ENCODE measurements around the gene BFSP1. TPM values are rescaled to one million over a fixed set of nuclear protein-coding genes. Genes with fewer than 3 reads are reported as not detected.

The BFSP1 gene
- not detected for total RNA-seq

DNA sequence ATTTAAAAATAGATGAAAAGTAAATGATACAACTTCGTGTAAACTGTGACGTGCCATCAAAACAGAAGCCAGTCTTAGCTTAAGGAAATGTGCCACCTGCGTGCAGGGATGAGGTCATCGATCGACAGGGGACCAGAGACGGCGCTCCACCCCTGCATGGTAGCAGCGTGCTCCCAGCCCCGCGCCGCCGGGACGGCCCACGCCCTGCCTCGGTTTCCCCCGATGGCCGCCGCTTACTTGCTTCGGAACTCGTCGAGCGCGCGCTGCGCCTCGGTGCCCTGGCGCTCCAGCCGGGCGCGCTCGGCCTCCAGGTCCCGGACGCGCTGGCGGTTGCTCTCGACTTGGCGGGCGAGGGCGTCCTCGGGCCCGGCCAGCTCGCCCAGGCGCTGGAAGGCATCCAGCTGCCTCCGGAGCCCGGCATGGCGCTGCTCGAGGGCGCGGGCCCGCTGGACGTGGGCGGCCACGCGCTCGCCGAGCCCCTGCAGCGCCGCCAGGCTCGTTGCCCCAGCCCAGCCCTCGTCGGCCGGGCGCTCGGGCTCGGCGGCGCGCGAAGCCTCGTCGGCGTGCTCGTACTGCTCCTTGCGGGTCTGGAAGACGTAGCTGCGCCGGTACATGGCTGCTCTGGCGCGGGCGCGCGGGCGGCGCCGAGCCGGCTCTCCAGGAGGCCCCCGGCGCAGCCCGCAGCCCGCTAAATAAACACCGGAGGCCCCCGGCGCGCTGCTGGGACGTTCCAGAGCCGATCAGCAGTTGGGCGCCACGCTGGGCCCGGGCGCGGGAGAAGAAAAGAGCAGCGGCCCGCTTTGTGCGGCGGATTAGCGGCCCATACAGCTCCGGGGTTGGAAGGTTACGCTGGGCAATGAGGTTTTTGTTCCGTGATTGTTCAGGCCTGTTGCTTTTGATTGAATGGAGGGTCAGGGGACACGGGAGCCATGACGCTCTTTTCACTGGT is at the start of gene BFSP1:
TSS of gene BFSP1 (minus strand) at position 664 of the 949 bp plus-strand sequence. CDS start at position 614, 50 bp downstream.
- DNase-seq = peak; percentile 4

DNA sequence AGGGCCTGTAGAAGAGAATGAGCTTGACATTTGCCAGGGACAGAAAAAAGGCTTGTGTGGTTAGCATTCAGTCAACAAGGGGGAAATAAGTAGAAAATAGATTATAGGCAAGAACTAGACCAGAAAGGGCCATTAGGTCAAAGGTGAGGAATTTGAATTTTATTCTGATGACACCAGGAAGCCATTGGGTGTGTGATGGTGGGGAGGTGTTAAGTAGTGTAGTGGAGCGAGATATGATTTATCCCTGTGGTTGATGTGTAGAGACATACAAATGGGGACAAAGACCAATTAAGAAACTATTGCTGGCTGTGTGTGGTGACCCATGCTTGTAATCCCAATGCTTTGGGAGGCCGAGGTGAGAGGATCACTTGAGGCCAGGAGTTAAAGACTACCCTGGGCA is 49.7 kb upstream of the BFSP1 start:
- no peak for DNase-seq

DNA sequence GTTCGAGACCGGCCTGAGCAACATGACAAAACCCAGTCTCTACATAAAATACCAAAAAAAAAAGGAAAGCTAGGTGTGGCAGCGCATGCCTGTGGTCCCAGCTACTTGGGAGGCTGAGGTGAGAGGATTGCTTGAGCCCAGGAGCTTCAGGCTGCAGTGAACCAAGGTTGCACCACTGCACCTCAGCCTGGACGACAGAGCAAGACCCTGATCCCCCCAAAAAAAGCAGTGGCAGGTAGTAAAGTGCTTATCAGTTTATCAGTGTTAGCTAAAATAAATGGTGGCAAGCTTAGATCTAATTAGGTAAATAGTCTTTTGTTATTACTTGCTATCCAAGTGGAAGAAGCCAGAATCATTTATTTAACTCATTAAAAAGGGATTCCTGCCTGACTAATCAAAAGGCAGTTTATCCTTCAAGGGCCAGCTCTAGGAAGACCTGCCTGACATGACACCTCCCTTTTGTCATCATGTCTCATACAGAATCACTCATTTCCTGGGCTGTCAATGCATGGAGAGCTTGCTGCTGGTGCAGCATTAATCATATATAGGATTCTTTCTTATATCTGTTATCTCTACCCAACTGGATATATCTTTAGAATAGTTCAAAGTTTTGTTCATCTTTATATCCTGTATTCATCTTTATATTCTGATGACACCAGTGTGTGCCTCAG is 48.3 kb upstream of the BFSP1 start:
- no peak for DNase-seq

GRCh38 chr20:17576215-17576614 is 45.0 kb upstream of the BFSP1 start:
- no peak for DNase-seq

GRCh38 chr20:17573463-17573862 is 42.3 kb upstream of the BFSP1 start:
- DNase-seq = no peak

DNA sequence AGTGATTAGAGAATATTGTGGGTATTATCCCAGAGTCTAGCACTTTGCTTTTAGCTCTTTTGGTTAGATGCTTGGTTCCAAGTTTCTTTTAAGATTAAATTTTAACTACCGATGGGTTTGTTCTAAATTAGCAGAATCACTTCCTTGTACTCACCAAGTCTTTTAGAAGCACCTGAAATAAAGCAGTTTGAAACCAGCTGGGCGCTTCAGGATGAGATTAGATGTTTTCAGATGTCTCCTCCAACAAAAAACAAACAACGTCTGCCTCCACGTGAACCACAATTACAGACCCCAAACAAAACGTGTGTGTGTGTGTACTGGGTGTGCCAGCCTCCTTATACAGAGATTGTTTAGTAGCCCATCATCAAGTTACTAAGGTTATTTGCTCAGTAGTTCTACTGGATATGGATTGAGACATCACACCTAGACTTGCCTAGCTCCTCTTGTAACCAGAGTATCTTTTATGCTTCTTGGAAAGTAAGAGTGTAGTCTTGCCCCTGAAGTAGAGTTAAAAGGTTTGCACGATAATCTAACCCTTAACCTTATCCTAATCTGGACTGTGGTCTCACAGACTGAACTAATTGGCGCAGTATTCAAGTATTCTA is 41.0 kb upstream of the BFSP1 start:
- DNase-seq = no peak

- no peak for DNase-seq
These were observed 40.0 kb upstream of the BFSP1 start for GRCh38 chr20:17571153-17571527.

DNA sequence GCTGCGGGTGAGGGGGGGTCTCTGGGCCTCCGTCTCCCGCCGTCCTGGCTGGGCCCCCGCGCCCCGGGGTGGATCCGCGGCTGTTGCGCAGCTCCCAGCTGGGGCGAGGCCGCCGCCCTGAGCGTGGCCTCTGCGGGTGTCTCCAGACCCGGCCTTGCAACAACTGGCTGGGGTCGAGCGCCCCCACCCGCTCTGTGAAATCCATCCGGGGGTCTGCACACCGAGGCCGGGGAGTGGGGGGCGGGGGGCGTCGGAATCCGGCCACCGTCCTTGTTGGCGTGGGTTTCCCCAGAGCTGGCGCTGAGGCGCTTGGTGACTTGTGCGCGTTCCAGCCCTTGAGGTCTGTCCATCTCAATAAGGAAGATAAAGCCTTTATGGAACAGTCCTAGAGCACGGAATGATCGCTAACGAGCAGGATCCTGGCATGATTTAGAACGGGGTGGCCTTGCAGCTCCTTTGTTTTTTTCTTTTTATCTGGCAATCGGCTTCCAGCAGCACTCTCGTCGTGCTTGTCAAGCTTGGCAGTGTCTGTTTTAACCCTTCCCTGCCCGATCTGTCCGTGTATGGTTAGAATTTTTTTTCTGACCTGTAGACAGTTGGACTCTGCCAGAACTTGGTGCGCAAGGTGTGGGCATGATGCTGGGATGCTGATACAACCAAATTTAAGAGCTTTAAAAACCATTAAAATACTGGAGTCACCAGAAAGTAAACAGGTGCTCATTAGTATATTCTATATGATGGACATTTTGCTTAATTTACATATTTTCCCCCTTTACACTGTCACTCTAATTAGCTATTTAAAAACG is 39.4 kb upstream of the BFSP1 start:
- DNase-seq = peak; percentile 6

- DNase-seq = peak; percentile 82
These were observed 38.6 kb upstream of the BFSP1 start, which contains the start of gene DSTN for GRCh38 chr20:17569616-17570346. DSTN (plus strand) TSS chr20:17570075; CDS start chr20:17570209, 134 bp downstream.

- no peak for DNase-seq
These were observed 37.9 kb upstream of the BFSP1 start for GRCh38 chr20:17568972-17569521.

GRCh38 chr20:17568045-17568788 is 37.0 kb upstream of the BFSP1 start:
- DNase-seq = no peak

GRCh38 chr20:17566345-17566744 is 35.2 kb upstream of the BFSP1 start:
- DNase-seq = no peak

GRCh38 chr20:17565169-17565845 is 34.1 kb upstream of the BFSP1 start:
- DNase-seq = no peak

GRCh38 chr20:17562804-17563305 is 31.7 kb upstream of the BFSP1 start:
- no peak for DNase-seq

DNA sequence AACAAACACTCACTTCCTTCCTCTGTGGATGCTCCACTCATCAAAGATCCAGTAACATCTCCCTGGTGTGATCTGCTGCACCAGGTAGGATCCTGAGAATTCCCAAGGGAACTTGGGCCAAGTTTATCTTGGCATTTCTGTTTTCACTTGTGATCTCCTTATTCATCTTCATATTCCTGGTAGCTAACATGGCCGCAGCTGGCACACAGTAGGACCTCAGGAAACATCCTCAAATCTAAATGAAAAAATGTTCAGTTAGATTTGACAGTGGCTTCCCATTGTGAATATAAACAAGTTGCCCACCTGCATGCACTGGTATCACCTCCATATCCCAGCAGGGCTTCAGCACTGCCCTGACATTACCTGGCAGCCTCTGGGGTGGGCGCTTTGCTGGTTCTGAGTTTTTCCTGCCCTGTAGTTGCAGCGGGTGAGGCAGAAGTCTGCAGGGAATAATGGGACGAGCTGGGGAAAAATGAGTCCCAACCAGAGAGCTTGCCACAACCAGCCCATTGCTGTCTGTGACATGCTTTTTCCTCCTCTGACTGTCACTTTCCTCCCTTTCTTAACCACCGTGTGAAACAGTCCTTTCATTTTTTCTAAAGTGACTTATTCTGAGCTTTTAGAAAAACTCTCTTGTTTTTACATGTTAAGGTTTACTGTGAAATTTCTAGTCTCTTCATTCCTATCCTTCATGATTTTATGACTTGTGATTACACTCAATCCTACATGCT is 29.3 kb upstream of the BFSP1 start:
- no peak for DNase-seq

DNA sequence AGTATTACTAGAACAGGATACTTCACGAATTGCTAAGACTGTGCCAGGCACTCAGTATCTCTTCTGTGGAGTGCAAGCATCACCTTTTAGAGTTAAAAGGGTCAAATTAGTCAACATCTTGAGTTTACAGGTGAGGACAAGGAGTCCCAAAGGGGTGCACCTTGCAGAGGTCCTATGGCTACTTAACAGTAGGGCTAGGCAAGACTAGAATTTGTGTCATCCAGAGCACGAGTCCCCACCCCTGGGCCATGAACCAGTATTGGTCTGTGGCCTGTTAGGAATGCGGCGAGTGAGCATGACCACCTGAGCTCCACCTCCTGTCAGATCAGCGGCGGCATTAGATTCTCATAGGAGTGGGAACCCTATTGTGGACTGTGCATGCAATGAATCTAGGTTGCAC is 28.2 kb upstream of the BFSP1 start:
- no peak for DNase-seq

GRCh38 chr20:17558941-17559304 is 27.7 kb upstream of the BFSP1 start:
- no peak for DNase-seq

DNA sequence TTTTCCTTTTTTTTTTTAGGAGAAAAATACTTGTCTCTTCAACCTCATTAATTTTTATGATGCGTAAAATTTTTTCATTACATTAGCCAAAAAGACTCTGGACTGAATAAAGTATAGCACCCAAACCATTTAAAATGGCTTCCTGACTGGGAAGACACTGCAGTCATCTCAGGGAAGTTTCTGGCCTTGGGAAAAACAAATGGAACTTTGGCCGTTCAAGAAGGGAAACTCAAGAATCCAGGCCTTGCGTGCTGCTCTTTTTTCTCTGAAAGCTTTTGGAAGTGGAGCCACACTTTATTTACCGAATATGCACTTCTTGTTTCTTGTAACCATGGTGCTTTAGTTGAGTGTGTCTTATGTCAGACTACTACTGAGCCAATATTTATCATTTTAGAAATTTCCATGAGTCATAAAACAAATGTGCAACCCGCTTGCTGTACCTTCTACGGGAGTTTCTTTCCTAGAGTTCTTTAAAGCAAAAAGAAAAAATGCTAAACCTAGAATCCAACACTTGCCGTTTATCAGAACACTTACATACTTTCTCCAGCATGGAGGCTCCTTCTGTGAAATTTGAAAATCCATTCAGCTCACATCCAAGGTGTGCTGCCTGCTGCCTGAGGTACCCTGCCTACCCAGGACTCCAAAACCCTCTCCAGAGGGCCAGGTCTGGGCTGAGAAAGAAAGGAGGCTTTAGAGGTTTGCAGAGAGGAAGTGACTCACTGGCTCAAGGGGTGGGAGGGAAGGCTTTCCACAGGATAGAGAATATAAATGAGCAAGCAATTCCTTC is 27.2 kb upstream of the BFSP1 start:
- no peak for DNase-seq

DNA sequence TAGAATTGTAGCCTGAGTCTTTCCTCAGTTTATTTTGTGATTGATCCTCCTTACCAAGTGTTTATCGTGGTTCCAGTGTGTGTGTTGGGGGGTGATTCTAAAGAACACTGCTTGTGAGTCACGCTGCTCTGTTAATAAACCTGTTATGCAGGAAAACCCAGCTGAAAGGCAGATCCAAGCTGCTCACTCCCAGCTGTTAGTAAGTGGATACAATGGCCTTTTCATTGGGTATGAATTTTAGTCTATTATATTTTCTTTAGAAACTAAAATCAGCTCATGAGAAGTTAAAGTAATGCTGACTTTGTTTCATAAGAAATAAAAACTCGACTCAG is 26.5 kb upstream of the BFSP1 start:
- DNase-seq = no peak

All from effector CD4-positive, alpha-beta T cell (primary cell).